HG03432 (cell line): ENCODE data around the gene TMBIM6.

Experiments
- ATAC-seq: cut with Tn5 transposase; IDR thresholded peaks from one replicate; pipeline ENCODE4 v1.9.1; 2021; ENCODE audit warnings: mild to moderate bottlenecking, moderate library complexity; ENCODE audit not compliant: unreplicated experiment

TMBIM6 gene

GRCh38 chr12:49796155-49796554 lies 54.8 kb downstream of the TMBIM6 start:
- ATAC-seq: no peak

GRCh38 chr12:49796606-49797448 lies 55.5 kb downstream of the TMBIM6 start:
- no peak for ATAC-seq

DNA sequence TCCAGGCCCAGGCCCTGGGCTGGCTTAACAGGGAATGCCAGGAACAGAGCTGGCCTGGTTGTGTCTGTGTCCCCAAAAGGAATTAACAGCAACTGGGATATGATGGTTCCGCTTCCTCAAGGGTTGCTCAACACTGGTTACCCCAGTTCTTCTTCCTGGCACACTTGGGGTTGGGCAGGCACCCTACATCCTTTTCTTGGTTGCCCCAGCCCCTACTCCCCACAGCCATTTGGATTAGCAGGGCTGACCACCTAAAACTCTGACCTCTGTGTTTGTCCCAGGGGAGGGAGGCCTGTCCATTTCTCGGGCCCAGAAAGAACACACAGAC lies 56.1 kb downstream of the TMBIM6 start:
- ATAC-seq: no peak

- ATAC-seq: no peak
Measured at GRCh38 chr12:49798248-49798647, 56.9 kb downstream of the TMBIM6 start.

DNA sequence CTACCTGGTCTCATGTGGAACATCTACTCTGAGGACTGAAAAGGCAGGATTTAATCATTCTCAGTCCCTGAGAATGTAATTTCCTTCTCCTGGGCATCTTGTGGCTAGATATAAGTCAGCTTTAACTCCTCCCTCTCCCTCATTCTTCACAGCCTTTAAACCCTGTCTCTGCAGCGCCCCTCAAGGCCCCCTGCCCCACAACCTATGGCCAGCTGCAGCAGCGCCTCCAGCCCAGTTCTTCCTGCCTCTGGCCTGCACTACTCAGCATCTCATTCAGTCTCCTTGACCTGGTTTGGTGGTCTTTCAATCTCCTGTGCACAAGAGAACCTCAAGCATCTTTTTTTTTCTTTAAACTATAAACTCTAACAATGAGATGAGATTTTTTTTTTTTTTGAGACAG lies 57.6 kb downstream of the TMBIM6 start:
- no peak for ATAC-seq

DNA sequence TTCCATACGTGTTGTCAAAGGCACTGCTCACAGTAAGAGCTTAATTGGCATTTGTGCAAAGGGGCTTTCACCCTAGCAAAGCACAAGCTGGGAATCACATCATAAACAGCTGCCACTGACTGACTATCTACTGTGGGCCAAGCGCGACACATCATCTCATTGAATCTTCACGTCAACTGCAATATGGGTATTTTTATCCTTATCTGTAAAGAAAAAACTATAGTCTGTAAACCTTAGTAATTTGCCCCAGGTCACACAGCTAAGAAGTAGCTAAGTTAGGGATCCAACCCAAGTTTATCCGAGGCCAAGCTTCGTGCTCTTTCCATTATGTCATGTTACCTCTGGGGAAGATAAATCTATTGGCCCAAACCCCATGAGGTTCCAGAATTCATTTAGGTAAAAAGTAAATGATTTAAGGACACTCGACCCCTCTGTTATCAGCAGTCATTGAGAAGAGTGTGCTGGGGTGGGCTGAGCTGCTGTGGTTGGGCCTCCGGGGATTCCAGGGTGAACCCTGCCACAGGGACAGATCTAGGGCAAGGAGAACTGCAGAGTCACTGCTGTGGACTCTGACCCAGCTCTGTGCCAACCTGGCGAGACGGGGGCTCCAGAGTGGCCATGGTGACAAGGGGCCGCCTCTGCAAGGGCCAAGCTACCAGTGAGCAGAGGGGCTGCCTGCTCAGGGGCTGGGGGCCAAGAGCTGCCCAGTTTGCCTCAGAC lies 59.2 kb downstream of the TMBIM6 start:
- no peak for ATAC-seq

GRCh38 chr12:49801141-49802063 lies 60.0 kb downstream of the TMBIM6 start:
- ATAC-seq: no peak

GRCh38 chr12:49803693-49804450 lies 62.5 kb downstream of the TMBIM6 start:
- ATAC-seq: no peak

GRCh38 chr12:49804821-49805220 lies 63.5 kb downstream of the TMBIM6 start:
- no peak for ATAC-seq

- no peak for ATAC-seq
Measured at GRCh38 chr12:49805409-49805808, 64.1 kb downstream of the TMBIM6 start.

- ATAC-seq: no peak
Measured at GRCh38 chr12:49806321-49806813, 65.0 kb downstream of the TMBIM6 start.

DNA sequence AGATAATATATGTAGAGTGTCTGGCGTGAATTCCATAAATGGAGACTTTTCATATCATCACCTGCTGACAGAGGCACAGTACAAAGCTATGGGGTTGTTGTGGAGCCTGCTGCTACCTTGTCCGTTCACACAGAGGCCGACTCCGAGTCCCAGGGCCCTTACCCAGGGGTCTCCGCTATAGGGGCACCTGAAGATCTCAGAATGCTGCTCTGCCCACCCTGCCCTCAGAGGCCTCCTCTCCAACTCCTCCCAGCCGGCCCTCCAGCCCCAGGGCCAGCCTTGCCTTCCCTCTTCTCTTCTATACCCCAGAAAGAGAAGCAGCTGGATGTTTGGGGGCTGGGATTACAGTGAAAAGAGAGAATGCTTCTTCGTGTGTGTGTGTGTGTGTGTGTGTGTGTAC lies 65.5 kb downstream of the TMBIM6 start:
- no peak for ATAC-seq

DNA sequence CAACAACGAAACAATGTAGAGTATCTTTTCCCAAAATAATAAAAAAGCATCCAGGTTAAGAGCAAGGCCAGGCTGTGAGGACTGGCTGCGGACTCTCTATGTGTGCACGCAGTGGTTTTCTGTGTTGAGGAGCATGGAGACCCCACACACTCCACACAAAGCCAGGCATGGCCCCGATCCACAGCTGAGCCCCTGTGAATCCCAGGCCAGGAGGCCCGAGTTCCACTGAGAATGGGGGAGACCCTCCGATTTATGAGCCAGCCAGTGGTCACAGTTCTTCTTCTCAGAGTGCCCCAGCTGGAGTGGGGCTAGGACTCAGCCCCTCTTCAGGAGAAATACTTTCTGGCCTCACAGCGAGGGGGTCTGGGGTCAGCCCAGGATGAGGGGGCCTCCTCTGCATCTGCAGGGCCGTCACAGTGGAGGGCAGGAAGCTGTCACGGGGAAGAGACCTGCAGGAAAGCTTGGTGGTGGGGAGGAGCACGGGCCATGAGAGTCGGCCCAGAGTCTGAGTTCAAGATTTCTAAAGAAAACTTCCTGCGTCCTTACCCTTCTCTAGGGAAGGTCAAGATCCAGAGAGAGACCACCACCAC lies 66.7 kb downstream of the TMBIM6 start:
- no peak for ATAC-seq

GRCh38 chr12:49808686-49809380 lies 67.5 kb downstream of the TMBIM6 start:
- no peak for ATAC-seq

- no peak for ATAC-seq
Measured at GRCh38 chr12:49809381-49809905, 68.1 kb downstream of the TMBIM6 start.

- ATAC-seq: no peak
Measured at GRCh38 chr12:49809906-49810389, 68.6 kb downstream of the TMBIM6 start.

DNA sequence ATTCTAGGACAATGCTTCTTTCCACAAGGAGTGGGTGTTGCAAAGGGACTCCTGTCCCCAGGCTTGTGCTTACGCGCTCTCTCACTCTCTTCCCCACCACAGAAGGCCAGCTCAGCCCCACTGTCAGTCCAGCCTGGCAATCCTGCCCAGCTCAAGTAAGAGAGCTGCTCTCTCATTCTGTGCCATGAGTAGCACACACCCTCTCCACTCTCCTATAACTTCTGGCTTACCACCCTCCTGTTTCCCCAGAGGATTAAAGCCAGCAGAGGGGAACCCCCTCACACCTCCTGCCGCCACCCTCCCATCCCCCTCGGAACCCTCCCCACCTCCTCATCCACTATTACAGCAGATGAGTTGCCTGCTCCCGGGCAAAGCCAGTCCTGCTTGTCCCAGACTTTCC lies 69.8 kb downstream of the TMBIM6 start:
- ATAC-seq: no peak

GRCh38 chr12:49811961-49812401 lies 70.6 kb downstream of the TMBIM6 start:
- peak; percentile 48 for ATAC-seq

DNA sequence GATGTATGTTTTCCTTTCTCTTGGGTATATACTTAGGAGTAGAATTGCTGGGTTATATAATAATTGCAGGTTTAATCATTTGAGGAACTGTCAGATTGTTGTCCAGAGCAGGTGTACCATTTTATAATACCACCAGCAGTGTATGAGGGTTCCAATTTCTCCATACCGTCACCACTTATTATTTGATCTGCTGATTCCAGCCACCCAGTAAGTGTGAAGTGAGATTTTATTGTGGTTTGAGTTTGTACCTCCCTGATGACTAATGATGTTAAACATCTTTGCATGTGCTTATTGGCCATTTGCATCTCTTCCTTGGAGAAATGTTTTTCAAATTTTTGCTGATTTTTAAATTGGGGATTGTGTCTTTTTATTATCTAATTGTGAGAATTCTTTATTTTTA lies 71.8 kb downstream of the TMBIM6 start:
- no peak for ATAC-seq
